NOMO-1 treated with dmso at 0.1 percent for 144 hours (cell line): Measurements from ENCODE around the gene TTC28.

Experiments used
- DNase-seq: peaks from one replicate; lab custom pipeline; 2025; ENCODE audit not compliant: unreplicated experiment; lab: John Stamatoyannopoulos, UW

Gene TTC28

DNA sequence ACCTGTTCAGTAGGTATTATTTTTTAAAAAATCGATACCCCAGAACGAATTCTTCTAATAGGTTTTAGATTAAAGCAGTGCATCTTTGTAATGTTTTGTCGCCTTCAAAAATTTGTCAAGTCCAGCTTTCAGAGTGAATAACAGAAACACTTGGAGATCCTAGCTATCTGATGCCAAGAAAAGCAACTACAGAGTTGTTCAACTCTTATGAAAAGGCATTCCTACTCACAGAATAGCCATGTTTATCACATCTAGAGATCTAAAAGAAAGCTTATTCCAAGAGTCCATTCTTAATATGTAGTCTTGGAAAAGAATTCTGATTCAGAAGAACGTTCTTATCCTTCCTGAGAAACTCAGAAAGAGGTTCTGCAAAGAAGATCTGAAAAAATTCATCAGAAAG lies 268.5 kb downstream of the TTC28 start:
- DNase-seq = no peak

DNA sequence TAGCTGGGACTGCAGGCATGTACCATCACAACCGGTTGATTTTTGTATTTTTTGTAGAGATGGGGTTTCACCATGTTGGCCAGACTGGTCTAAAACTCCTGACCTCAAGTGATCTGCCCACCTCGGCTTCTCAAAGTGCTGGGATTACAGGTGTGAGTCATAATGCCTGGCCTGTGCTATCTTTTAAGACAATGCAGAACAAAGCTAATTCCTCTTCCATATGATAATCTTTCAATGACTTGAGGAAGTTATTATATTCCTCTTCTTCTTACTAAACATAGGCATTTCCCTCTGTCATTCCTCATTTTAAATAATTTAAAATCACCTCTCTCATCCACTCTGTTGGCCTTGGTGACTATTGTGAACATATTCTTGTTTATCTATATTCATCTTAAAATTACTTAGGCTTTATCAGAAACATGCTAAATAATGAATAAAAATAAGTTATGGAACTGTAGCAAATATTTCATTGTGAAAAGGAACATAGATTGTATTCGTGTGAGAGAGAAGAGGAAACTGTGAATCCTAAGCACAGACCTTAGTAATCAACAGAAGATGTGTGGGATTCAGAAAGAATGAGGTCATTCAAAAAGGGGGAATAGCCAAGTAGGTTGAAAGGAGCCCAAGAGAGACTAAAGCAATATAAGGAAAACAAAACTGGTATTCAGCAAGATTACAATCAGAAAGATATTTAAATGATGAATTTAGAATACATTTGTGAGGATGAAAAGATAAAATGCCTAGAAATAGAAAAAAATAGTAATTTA lies 269.4 kb downstream of the TTC28 start:
- no peak for DNase-seq

DNA sequence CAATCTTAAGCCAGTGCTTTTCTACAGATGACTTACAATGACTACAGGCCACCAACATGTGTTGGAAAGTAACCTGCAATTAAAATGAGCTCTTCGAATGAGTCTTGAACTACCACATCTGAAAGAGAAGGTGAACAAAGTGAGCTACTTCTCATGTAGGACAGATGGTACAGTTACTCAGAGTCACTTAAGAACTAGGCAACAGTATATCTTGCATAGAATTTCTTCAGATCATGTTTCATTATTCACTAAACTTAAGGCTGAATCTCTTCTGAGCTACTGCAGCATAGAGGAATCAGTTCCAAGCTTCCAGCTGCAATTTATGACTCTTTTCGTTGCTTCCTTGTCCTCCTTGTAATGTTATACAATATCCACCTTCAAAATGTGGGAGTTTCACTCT lies 270.9 kb downstream of the TTC28 start:
- DNase-seq = no peak

DNA sequence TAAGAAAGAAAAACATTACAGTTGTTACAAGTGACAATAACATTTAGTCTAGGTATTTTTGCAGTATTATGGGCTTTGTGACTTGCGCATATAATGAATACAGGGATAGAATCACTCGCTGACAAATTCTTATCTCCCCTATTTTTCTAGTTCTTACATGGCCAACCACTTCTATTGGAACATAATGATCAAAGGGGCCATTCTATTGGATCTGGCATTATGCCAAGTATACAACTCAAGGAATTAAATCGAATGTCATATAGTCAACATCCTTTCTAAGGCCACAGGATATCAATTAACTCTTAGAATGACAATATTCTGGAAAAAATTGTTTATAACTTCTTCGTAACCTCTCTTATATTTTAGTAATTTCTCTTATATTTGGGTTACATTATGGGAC lies 272.0 kb downstream of the TTC28 start:
- no peak for DNase-seq

DNA sequence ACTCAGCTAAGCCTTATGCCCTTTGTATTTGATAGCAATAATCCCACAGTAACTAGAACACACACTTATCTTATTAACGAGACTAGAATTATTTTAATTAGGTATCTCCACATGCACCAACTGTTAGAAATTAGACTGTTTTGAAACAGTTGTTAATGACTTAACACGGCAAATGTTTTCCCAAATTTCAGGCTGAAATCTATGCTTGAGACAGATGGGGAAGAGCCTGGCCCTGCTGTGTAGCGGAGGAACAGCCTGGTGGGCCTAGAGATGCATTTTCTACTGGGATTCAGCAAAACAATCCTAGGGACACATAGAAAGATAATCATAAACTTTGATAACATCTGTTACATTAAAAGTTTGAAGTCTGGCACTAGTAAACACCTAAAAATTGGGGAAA lies 273.4 kb downstream of the TTC28 start:
- no peak for DNase-seq

DNA sequence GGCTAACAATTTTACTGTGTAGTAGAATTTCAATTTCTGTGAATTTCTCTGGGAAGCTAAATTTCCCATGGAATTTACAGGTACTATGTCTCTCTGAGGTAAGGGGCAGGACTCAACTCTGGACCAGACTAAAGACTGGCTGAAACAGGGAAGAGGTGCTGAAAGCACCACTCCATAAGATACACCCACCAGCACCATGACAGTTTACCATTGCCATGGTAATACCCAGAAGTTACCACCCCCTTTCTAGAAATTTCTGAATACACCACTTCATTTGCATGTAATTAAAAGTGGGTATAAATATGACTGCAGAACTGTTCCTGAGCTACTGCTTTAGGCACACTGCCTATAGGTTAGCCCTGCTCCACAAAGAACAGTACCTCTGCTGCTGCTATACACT lies 274.1 kb downstream of the TTC28 start:
- no peak for DNase-seq

DNA sequence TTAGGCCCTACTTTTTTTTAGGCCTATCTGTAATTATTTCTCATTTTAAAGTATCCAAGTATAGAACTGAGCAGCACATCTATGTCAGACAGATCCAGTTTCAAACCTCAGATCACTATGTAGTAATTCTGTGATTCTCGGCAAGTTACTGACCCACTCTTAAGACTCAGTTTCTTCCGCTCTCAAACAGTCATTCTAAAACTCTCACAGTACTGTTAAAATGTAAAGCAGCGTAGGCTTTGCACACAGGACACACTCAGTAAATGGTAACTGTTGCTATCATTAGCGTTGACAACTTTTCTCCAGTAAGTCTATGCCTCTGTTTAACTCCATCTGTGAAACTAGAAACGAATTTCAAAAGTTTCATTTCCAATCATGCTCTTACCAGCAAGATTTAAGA lies 277.1 kb downstream of the TTC28 start:
- no peak for DNase-seq

DNA sequence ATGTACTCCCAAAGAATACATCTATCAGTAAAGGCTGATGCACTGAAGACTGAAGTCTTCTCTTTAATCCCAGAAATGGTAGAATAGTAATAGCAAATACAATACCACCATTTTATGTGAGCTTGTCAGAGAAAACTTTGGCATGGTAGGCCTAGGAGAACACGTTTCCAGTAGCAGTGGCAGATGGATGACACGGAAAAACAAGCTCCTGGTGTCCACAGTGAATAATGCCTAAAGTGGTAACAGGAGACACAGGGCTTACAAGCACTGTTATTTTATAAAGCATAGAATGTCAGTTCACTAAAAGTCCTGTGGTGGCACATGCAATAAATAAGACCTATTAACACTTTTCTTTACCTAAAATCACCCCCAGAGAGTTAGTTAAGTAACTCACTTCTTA lies 277.6 kb downstream of the TTC28 start:
- DNase-seq = no peak

DNA sequence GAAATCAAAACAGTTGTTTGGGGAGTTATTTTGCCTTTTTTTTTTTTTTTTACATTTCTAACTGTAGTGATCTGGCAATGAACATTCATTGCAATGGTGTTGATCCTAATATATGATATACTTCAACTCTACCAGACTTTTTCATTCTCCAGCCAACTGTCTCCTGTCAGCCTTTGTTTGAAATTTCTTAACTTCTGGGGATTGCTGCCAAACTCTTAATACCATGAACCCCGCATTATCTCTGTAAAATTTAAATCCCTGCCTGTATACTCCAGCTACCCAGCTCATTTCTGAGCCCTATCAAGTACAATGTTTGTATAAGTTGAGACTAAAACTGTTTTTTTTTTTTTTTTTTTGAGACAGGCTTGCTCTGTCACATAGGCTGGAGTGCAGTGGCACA lies 280.7 kb downstream of the TTC28 start:
- DNase-seq = no peak

DNA sequence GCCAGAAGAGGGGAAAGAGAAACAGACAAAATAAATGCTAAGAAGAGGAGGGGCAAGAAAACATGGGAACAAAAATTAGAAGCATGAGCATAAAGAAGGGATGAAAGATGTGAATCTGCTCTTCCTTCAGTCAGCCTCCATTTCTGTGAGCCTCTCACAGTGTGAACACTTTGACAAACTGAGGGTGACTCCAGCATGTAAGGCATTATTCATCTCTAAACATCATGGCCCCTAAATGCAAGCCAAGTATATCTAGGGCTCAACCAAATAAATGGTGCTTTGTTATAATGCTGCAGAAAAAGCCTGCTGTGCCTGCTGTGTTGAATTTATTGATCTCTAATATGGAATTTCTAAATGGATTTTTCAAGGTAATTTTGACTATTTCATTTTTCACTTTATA lies 281.3 kb downstream of the TTC28 start:
- DNase-seq = no peak

DNA sequence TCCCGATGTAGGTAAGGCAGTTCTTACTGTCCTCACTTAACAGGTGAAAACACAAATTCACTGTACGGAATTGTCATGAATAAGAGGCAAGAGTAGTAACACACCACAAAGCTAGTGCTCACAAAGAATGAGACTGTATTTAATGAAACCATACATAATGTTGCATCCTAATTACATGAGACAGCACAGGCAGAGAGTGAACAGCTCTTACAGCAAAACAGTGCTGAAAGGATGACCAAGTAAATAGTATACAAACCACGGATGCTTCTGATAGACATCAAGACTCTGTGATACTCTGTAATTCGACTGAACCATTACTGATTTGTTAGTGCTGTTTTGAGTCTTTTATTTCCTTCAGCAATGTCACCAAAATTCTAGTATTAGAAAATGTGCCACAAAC lies 282.3 kb downstream of the TTC28 start:
- no peak for DNase-seq

DNA sequence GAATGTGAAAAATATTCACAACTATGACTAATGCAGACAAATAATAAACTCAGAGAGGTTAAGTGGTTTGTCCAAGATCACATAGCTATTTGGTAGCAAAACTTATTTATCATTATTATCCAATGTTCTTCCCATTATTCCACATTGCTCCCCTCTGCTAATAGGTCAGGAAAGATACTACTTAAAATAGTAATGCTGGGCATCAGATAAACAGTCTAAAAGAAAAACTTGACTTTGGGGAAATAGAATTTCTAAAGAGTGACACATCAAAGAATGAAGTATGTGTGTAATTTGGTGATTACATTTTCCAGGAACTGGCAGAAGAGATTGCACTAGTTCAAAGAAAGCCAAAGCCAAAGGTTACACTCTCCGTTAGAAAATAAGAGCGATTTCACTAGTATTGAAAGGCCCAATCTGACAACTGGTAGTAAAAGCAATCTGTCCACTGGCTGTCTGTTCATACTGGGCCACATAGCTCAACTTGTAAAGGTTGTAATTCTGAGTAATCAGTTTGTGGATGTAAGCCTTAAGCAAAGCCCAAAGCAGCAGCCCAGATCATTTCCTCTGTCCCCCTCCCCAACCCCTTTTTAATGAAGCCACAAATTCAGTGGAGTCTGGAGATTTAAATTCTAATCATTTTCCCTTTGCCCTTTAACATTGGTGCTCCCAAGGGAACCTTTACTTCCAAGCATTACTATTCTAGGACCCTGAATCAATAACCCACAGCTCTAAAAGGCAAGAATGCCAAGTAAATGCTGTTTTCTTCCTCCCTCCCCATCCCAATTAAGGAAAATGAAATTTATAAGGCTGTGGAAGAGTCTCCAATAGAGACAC lies 283.5 kb downstream of the TTC28 start:
- DNase-seq = no peak

DNA sequence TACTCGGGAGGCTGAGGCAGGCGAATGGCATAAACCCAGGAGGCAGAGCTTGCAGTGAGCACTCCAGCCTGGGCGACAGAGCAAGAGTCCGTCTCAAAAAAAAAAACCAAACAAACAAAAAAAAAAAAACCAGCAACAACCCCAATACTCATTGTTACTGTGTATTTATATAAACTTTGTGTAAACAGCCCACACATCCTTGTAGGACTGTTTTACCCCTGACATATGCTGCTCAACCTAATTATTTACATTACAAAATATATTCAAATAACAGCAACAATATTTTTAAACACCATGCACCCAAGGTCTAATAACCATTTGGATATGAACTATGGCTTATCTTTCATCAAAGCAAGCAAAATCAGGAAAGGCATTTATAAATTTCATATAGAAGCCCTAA lies 284.1 kb downstream of the TTC28 start:
- no peak for DNase-seq

DNA sequence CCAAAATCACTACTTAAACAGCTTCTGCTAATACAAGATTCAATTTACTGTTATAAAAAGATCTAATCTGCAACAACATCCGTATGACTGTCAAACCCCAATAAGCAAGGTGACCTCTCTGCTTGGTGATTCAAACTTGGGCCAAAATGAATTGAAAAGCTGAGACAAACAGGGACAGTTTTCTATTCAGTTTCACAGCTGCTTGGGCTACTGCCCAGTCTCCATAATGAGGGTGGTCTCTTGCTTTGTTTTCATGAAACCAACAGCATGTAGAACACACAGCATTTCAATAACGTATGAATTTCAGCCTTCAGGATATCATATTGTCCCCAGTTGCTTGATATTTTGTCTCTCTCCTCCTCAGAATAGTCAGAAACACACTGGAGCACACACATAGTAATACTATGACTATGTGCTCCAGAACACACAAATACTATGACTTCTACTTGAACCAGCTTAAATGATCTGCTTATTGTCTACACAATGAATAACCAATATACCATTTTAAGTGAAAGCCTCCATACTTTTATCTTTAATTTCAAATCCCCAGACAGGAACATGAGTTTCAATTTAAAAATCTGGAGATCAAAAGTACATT lies 285.0 kb downstream of the TTC28 start:
- DNase-seq = no peak

DNA sequence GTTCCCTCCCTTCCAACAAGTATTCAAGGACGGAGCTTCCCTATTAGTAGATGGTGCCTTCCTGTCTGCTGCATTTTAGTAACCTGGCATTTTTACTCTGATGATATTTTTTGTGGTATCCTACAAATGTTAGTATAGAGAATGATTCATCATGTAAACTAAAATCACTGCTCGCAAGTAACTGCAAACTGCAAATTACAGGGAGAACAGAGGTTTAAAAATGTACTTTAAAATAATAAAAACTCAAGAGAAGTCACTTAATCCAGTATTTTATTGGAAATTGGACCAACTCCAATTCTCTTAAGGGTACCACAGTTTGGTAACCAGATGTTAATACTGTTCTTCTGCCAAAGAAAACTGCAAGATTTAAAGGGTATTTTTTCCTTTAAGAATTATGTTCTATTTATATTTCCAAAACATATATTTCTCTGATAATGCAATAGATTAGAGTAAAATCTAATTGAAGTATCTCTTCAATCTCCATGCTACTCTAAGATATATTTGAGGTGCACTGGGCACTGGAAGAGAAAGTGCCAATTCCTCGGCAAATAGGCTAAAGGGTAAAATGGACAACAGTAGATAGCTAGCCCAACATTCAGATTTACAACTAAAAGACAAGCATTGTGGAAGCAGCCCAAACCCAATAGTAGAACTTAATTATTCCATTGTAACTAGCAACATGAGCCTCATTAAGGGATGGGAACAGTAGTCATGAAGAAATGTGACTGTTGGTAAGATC lies 298.0 kb downstream of the TTC28 start:
- no peak for DNase-seq

DNA sequence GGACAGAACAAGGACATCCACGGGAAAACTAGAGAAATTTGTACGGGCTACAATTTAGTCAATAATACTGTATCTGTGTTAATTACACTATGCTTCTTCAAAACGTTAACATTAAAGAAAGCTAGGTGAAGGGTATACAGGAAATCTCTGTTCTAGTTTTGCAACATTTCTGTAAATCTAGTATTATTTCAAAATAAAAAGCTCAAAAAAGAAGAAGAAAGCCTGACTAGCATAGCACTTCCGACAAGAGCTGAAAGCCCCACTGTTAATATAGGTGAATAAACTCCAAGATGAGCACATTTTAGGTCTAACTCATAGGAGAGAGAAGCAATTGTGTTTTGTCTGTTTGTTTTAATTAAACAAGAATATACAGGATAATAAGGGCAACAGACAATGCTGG lies 299.7 kb downstream of the TTC28 start:
- DNase-seq = no peak

DNA sequence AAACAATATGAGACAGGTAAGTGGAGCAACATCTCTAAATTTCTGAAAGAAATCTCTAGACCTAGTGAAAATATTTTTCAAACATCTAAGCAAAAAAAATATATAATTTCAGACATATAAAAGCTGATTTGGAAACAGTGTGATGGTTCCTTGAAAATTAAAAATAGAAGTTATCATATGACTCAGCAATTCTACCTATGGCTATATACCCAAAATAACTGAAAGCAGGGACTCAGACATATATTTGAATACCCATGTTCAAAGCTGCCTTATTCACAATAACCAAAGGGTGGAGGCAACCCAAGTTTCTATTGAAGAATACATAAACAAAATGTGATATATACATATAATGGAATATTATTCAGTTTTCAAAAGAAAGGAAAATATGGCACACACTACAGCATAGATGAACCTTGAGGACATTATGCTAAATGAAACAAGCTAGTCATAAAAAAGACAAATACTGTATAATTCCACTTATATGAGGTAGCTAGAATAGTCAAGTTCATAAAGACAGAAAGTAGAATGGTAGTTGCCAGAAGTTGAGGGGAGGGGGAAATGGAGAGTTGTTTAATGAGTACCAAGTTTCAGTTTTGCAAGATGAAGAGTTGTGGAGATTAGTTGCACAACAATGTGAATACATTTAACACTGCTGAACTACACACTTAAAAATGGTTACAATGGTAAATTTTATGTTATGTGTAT lies 300.4 kb downstream of the TTC28 start:
- DNase-seq = peak; percentile 49

DNA sequence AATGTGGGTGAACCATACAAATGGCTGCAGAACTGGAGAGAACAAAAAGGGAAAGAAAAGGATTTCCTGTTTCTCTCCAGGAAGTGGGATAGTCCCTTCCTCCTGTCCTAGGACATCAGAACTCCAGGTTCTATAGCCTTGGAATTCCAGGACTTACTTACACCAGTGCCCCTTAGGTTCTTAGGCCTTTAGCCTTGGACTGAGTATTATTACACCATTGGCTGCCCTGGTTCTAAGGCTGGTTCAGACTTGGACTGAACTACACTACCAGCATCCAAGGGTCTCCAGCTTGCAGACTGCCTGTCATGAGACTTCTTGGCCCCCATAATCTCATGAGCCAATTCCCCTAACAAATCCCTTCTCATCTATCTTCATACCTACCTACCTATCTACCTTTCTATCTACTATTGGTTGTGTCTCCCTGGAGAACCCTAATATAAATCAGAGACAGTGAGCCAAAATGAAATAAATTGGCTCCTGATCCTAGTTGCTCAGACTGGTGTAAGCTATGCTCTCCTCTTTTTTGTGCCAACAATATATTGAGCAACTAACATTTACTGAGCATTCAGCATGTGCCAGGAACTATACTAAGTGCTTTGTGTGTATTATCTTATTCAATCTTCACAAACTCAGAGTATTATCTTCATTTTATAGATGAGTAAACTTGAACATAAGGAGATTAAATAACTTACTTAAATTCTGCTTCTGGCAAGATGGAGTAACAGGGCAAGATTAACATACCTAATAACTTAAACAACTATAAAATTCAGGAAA lies 303.7 kb downstream of the TTC28 start:
- DNase-seq = no peak

DNA sequence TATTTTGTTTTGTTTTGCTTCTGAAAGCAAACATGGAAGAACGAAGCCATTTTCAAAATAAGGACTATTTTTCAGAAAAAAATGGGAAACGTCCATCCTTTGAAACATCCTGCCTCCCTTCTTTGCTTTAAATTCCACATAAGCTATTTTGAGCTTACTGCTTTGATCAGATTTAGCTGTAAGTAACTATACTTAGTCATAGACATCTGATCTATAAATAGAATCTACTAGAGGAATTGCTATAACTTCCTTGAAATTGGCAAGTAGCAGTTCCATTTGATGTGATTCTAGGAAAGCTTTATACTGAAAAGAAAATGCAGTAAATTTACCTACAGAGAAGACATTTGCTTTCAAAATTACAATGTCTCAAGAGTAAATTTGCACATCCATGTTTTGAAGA lies 305.8 kb downstream of the TTC28 start:
- DNase-seq = peak; percentile 8

DNA sequence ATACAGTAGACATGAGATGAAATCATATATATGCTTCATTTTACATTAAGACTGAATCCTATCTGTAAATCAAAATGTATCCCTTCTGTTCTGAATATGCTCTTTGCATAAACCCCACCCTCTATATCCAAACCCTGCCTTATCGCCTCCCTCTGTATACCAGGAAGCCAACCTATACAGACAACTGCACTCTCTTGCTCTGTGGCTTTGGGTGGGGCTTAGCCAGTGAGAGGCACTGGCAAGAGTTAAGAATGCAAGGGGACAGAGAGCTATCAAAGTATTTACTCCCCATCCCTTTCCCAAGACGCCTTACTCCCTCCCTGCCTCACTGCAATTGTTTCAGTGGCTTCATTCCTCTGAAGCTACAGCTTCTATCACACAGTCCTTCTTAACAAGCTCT lies 309.8 kb downstream of the TTC28 start:
- DNase-seq = no peak
